ENCODE results near the gene ANGEL1. TPM values are rescaled to one million over a fixed set of nuclear protein-coding genes. Genes with fewer than 3 reads are reported as not detected.

The ANGEL1 gene
- total and polyA plus RNA-seq, 2 donors from 2014 or later: 6.3 to 21.5 TPM

DNA sequence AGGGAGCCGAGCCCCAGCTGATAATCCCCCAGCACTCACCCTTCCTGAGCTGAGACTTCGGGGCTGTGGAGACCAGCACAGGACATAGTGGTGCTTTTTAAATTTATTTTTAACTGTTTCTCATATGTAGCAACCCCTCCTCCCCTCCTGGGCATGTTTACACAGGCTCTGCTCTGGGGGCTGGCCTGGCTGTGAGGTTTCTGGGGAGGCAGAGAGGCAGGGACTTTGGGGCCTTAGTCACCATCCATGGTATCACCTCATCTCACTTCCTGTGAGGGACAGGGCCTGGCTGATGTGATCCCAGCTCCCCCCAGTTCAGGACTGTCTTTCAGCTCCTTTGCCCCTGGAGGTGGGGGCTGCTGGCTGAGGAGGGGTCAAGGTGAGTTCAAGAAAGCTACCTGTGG, 31.0 kb downstream of the ANGEL1 start:
- Histone ChIP-seq H3K27me3 (ENCODE audit: control insufficient read depth, insufficient read depth, low read length) (no peaks in the 10 kb centered on the region), H3K36me3 (ENCODE audit: control insufficient read depth in 2 of 3, insufficient read depth in 3 of 3, low read length in 3 of 3) (peaks cover 0 to 6% (median 5%) of the 10 kb centered on the region in 3 donors), H3K9ac (ENCODE audit: low read length in 3 of 3) (no peak overlapping the region), H3K27ac (ENCODE audit: low read depth in 2 of 2, low read length in 2 of 2) (no peak overlapping the region), H3K4me3 (ENCODE audit: low read length in 3 of 3) (no peak overlapping the region), H3K9me3 (ENCODE audit: control insufficient read depth in 2 of 3, insufficient read depth in 1 of 3, low read length in 3 of 3) (no peaks in the 10 kb centered on the region), H3K4me1 (ENCODE audit: control insufficient read depth in 2 of 3, insufficient read depth in 2 of 3, low read depth in 1 of 3, low read length in 3 of 3) (peaks cover 0 to 9% (median 0%) of the 10 kb centered on the region in 3 donors)
- DNase-seq (peak in 1 of 5 donors; percentile 32), FAIRE-seq (no peak)
- TF ChIP-seq, protein P1, sequence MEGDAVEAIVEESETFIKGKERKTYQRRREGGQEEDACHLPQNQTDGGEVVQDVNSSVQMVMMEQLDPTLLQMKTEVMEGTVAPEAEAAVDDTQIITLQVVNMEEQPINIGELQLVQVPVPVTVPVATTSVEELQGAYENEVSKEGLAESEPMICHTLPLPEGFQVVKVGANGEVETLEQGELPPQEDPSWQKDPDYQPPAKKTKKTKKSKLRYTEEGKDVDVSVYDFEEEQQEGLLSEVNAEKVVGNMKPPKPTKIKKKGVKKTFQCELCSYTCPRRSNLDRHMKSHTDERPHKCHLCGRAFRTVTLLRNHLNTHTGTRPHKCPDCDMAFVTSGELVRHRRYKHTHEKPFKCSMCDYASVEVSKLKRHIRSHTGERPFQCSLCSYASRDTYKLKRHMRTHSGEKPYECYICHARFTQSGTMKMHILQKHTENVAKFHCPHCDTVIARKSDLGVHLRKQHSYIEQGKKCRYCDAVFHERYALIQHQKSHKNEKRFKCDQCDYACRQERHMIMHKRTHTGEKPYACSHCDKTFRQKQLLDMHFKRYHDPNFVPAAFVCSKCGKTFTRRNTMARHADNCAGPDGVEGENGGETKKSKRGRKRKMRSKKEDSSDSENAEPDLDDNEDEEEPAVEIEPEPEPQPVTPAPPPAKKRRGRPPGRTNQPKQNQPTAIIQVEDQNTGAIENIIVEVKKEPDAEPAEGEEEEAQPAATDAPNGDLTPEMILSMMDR (IDR thresholded peaks at IDR 0.05; ENCODE audit: borderline replicate concordance, extremely low read depth, insufficient read depth): no peak
- intact Hi-C loops (cut with DNase I): no loop called here

DNA sequence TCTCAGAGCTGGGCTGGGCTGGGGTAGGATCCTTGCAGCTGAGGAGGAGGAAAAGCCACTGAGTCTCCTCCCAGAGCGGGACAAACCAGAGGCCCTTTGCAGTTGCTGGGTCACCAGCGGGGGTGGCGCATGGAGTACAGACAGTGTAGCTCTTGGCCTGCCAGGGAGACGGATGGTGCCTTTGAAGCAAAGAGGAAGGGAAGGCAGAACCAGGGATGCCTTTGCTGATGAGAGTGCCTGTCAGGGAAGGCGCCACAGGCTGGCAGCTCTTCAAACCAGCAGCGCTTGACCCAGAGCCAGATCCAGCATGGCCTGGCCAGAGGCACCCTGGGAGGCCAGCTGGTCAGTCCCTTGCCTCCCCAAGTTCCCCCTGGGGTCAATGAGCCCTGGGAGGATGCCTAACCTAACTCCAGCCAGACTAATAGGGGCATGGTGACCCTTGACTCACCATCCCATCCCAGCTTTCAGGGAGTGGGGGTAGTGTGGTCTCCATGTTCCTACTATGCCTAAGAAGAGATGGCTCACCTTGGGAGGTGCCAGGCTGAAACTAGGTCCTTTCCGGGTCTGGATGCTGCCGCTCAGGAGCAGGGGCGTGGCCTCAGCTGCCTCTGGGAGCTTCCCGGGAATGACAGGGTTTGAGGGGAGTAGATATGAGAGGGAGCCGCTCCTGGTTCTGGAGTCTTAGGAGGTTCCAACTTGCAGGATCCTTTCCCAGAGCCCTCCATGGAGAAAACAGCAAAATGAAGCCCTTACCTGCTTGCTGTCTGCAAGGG, 31.6 kb downstream of the ANGEL1 start:
- intact Hi-C loops (cut with DNase I): no loop called here
- H3K9me3 ChIP-seq (ENCODE audit: control insufficient read depth in 2 of 3, insufficient read depth in 1 of 3, low read length in 3 of 3): no peaks in the 10 kb centered on the region
- peaks cover 0 to 9% (median 0%) of the 10 kb centered on the region in 3 donors for H3K4me1 ChIP-seq (ENCODE audit: control insufficient read depth in 2 of 3, insufficient read depth in 2 of 3, low read depth in 1 of 3, low read length in 3 of 3)
- FAIRE-seq: no peak
- no peak overlapping the region for H3K4me3 ChIP-seq (ENCODE audit: low read length in 3 of 3)
- peak in 1 of 5 donors; percentile 33 for DNase-seq
- no peaks in the 10 kb centered on the region for H3K27me3 ChIP-seq (ENCODE audit: control insufficient read depth, insufficient read depth, low read length)
- H3K36me3 ChIP-seq (ENCODE audit: control insufficient read depth in 2 of 3, insufficient read depth in 3 of 3, low read length in 3 of 3): peaks cover 0 to 3% (median 3%) of the 10 kb centered on the region in 3 donors
- no peak overlapping the region for H3K9ac ChIP-seq (ENCODE audit: low read length in 3 of 3)
- no peak overlapping the region for H3K27ac ChIP-seq (ENCODE audit: low read depth in 2 of 2, low read length in 2 of 2)
- TF ChIP-seq, protein P1 (IDR thresholded peaks at IDR 0.05; ENCODE audit: borderline replicate concordance, extremely low read depth, insufficient read depth): no peak

- Histone ChIP-seq H3K9ac (ENCODE audit: low read length in 3 of 3) (no peak overlapping the region), H3K9me3 (ENCODE audit: control insufficient read depth in 2 of 3, insufficient read depth in 1 of 3, low read length in 3 of 3) (no peaks in the 10 kb centered on the region)
- intact Hi-C loops (cut with DNase I): no loop called here
Observed at GRCh38 chr14:76780360-76780759, 32.3 kb downstream of the ANGEL1 start.

More at GRCh38 chr14:76780360-76780759, 32.3 kb downstream of the ANGEL1 start:
- no peak for FAIRE-seq
- TF ChIP-seq, protein P1 (IDR thresholded peaks at IDR 0.05; ENCODE audit: borderline replicate concordance, extremely low read depth, insufficient read depth): no peak
- H3K27ac ChIP-seq (ENCODE audit: low read depth in 2 of 2, low read length in 2 of 2): no peak overlapping the region
- H3K4me1 ChIP-seq (ENCODE audit: control insufficient read depth in 2 of 3, insufficient read depth in 2 of 3, low read depth in 1 of 3, low read length in 3 of 3): peaks cover 0 to 9% (median 0%) of the 10 kb centered on the region in 3 donors
- no peak for DNase-seq
- no peaks in the 10 kb centered on the region for H3K27me3 ChIP-seq (ENCODE audit: control insufficient read depth, insufficient read depth, low read length)
- H3K36me3 ChIP-seq (ENCODE audit: control insufficient read depth in 2 of 3, insufficient read depth in 3 of 3, low read length in 3 of 3): peaks cover 0 to 3% (median 3%) of the 10 kb centered on the region in 3 donors
- no peak overlapping the region for H3K4me3 ChIP-seq (ENCODE audit: low read length in 3 of 3)
